Omental fat pad (tissue), 4 donors: Measurements from ENCODE around the gene SH3RF3. TPM values are rescaled to one million over a fixed set of nuclear protein-coding genes. Genes with fewer than 3 reads are reported as not detected.

ENCODE experiments used
- ATAC-seq: fragments of 150-250 bp; one replicate; pipeline ENCODE4 v1.9.1; 2016; ENCODE audit warnings: mild to moderate bottlenecking, moderate library complexity; ENCODE audit not compliant: low FRiP score
- DNase-seq: peaks from one replicate; pipeline ENCODE4 v3.0.0-alpha.2; 2019; ENCODE audit warnings: low spot score
- total RNA-seq, 4 donors: library from RNA; depleted of rRNA; stranded (reverse); fragments of >200 nt; gene quantifications; one replicate each; pipeline ENCODE4 v1.1.0, GENCODE V29; 2016
- TF ChIP-seq, protein P1 (sequence below), 3 donors: fragments of 450-650 bp; IDR thresholded peaks; one replicate each; pipeline ENCODE4 v1.5.1; 2016 to 2017; ENCODE audit warnings: antibody characterized with exemption in 3 of 3, mild to moderate bottlenecking in 3 of 3, moderate library complexity in 2 of 3

The SH3RF3 gene
- total RNA-seq, 4 donors from 2014 or later: 6.5 to 16.6 (median 8.6) TPM

DNA sequence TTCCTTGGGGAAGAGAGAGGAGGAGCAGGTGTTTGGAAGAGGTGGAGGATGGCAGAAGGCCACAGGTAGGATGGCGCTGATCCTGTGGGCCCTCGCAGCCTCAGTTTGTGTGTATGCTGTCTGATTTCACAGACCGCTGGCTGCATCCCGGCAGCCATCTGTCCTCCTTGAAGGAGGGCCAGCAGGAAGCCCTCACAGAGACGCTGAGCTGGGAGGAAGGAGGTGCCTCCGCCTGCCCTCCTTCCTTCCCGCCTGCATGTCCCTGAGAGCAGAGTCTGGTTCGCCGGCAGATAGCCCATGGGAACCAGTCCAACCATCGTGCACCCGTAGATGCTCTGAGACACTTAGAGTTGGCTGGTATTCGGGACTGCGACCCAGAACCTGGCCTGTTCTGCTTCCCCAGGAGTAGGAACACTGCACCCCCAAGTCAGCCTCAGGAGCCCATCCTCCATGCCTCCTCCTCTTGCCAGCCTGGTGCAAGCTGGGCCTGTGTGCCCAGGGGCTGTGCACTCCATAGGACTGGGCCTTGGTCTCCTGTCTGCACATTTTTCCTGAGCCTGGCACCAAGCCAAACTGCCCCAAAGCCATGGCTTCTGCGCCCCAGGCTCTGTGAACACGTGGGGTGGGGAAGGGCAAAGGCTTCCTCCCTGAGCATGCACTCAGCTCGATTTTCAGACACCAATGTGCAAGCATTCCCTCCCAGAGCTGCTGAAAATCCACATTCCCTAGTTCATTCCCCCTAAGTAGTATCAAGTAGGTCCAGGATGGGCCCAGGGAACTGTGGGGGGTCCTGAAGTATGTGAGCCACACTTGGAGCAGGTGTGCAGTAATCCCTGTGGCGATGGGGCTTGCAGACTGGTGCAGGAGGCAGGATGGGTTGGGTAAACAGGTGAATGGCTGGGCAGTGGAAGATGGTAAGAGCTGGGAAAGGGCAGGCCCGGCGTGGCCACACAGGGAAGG is 369.2 kb downstream of the SH3RF3 start:
- ATAC-seq: no peak
- TF ChIP-seq, protein P1, sequence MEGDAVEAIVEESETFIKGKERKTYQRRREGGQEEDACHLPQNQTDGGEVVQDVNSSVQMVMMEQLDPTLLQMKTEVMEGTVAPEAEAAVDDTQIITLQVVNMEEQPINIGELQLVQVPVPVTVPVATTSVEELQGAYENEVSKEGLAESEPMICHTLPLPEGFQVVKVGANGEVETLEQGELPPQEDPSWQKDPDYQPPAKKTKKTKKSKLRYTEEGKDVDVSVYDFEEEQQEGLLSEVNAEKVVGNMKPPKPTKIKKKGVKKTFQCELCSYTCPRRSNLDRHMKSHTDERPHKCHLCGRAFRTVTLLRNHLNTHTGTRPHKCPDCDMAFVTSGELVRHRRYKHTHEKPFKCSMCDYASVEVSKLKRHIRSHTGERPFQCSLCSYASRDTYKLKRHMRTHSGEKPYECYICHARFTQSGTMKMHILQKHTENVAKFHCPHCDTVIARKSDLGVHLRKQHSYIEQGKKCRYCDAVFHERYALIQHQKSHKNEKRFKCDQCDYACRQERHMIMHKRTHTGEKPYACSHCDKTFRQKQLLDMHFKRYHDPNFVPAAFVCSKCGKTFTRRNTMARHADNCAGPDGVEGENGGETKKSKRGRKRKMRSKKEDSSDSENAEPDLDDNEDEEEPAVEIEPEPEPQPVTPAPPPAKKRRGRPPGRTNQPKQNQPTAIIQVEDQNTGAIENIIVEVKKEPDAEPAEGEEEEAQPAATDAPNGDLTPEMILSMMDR (IDR thresholded peaks at IDR 0.05): no peak
- no peak for DNase-seq

- TF ChIP-seq, protein P1 (IDR thresholded peaks at IDR 0.05): no peak
- ATAC-seq (no peak), DNase-seq (no peak)
Observed at GRCh38 chr2:109498906-109499305, 369.9 kb downstream of the SH3RF3 start.

GRCh38 chr2:109499566-109499965 is 370.6 kb downstream of the SH3RF3 start:
- ATAC-seq: no peak
- no peak for DNase-seq
- TF ChIP-seq, protein P1 (IDR thresholded peaks at IDR 0.05): no peak

- TF ChIP-seq, protein P1 (IDR thresholded peaks at IDR 0.05): no peak
- no peak for ATAC-seq
Observed at GRCh38 chr2:109500910-109501309, 371.9 kb downstream of the SH3RF3 start.

GRCh38 chr2:109501461-109501860 is 372.5 kb downstream of the SH3RF3 start:
- no peak for ATAC-seq
- TF ChIP-seq, protein P1 (IDR thresholded peaks at IDR 0.05): no peak
- DNase-seq: no peak

More at GRCh38 chr2:109500910-109501309, 371.9 kb downstream of the SH3RF3 start:
- no peak for DNase-seq

- TF ChIP-seq, protein P1 (IDR thresholded peaks at IDR 0.05): no peak
- DNase-seq (no peak), ATAC-seq (no peak)
Observed at GRCh38 chr2:109503191-109503590, 374.2 kb downstream of the SH3RF3 start.

DNA sequence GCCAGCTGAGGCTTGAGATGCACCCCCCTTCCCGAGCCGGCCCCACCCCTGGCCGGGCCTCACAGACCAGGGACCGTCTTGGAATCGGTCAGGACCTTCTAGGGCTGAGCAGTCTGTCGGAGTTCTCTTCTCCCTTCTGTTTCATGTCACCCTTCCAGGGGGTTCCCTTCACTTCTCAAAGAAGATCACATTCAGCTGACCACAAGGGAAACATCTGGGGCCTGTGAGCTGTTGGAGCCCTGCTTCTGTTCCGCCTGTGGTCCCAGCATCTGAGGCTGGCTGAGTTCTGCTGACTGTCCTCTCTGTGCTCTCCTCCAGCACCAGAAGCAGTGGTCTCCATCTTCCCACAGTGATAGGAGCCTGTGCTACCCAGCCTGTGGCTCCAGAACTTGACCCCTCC is 378.2 kb downstream of the SH3RF3 start:
- no peak for ATAC-seq
- TF ChIP-seq, protein P1 (IDR thresholded peaks at IDR 0.05): no peak
- no peak for DNase-seq
